Tibial artery (tissue), 4 donors: Measurements from ENCODE around the gene PXDN.

Source experiments
- DNase-seq, 2 donors: peaks; one replicate each; pipeline ENCODE4 v3.0.0-alpha.2; 2019
- H3K27ac ChIP-seq, 2 donors: fragments of 200-600 bp; sonication (generic) in 1 of 2; 1 replicate in 1 of 2; 2 replicates in 1 of 2; pipeline ENCODE4 v1.5.1; 2018 to 2019; ENCODE audit warnings: mild to moderate bottlenecking in 1 of 2
- H3K27me3 ChIP-seq, 2 donors: fragments of 200-600 bp; sonication (generic) in 1 of 2; one replicate each; pipeline versions ENCODE4 v1.5.1 to v1.6.0; 2016 to 2019
- H3K36me3 ChIP-seq, 3 donors: fragments of 200-600 bp; sonication (generic) in 2 of 3; one replicate each; pipeline ENCODE4 v1.5.1; 2016 to 2019; ENCODE audit warnings: mild to moderate bottlenecking in 2 of 3
- H3K4me1 ChIP-seq, 4 donors: fragments of 200-600 bp; sonication (generic) in 2 of 4; 1 replicate in 3 of 4; 2 replicates in 1 of 4; pipeline ENCODE4 v1.5.1; 2016 to 2019
- H3K4me3 ChIP-seq, 2 donors: fragments of 200-600 bp; sonication (generic) in 1 of 2; 1 replicate in 1 of 2; 2 replicates in 1 of 2; pipeline ENCODE4 v1.5.1; 2018 to 2019; ENCODE audit warnings: mild to moderate bottlenecking in 2 of 2
- H3K9me3 ChIP-seq, 3 donors: fragments of 200-600 bp; sonication (generic) in 1 of 3; one replicate each; pipeline ENCODE4 v1.5.1; 2016 to 2019
- intact Hi-C: fragments of 100-400 bp; cut with DNase I; formaldehyde crosslinking; loops from one replicate; pipeline ENCODE4 v1.15.0; 2023; ENCODE audit warnings: low total_unique reads
- TF ChIP-seq, protein P1 (sequence below), 2 experiments: fragments of 200-600 bp in 1 of 2; fragments of 450-650 bp in 1 of 2; IDR thresholded peaks; one replicate each; pipeline ENCODE4 v1.5.1; 2017 to 2019; ENCODE audit warnings: antibody characterized with exemption in 2 of 2, mild to moderate bottlenecking in 1 of 2, moderate library complexity in 1 of 2

The PXDN gene

DNA sequence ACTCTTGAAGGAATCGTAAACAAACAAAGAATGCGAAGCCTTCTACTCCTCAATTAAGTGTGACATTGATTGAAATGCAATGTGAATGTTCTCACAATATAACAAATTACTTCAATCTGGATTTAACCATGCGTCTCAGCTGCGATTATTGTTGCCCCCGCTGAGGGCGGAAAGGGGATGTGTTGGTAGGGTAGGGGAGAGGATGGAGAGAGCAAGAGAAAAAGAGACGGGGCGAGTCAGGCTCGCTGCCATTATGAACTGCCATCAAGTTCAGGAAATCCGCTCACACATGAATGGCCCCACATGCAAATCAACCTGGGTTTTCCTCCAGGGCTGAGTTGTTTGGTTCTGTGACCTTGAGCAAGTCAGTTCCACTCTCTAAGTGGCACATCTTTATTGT is 129.8 kb downstream of the PXDN start:
- TF ChIP-seq, protein P1, sequence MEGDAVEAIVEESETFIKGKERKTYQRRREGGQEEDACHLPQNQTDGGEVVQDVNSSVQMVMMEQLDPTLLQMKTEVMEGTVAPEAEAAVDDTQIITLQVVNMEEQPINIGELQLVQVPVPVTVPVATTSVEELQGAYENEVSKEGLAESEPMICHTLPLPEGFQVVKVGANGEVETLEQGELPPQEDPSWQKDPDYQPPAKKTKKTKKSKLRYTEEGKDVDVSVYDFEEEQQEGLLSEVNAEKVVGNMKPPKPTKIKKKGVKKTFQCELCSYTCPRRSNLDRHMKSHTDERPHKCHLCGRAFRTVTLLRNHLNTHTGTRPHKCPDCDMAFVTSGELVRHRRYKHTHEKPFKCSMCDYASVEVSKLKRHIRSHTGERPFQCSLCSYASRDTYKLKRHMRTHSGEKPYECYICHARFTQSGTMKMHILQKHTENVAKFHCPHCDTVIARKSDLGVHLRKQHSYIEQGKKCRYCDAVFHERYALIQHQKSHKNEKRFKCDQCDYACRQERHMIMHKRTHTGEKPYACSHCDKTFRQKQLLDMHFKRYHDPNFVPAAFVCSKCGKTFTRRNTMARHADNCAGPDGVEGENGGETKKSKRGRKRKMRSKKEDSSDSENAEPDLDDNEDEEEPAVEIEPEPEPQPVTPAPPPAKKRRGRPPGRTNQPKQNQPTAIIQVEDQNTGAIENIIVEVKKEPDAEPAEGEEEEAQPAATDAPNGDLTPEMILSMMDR (IDR thresholded peaks at IDR 0.05) = no peak
- no peak overlapping the region for H3K4me3 ChIP-seq
- no peak for DNase-seq
- H3K36me3 ChIP-seq = no peaks in the 10 kb centered on the region
- no peaks in the 10 kb centered on the region for H3K9me3 ChIP-seq
- no peaks in the 10 kb centered on the region for H3K4me1 ChIP-seq
- H3K27me3 ChIP-seq = no peaks in the 10 kb centered on the region
- H3K27ac ChIP-seq = no peak overlapping the region
- intact Hi-C loops = no loop called here

DNA sequence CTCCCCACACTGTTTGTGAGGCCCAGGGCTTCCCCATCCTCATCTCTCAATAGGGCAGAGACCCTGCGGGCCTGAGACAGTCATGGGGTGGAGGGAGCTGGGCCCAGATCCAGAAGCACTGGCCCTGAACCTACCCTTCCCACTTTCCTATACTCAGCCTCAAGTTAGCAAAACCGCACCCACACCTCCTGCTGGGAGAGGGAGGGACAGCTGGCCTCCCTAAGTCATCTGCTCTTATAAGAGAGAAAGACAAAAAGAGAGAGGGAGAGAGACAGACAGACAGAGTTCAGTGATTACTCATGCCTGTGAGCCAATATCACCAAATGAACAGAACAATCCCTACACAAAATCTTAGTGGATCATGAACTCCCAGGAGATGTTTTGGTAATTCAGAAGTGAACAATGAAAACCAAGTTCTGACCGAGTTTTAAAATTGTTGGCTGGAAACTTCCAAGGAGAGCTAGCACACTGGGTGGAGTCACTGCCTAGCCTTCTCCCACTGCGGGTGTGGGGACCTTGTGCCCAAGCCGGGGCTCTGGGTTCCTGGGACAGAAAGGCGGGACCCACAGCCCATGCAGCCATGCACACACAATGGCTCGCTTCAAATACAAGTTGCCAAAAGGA is 130.5 kb downstream of the PXDN start:
- TF ChIP-seq, protein P1 (IDR thresholded peaks at IDR 0.05) = no peak
- no peaks in the 10 kb centered on the region for H3K9me3 ChIP-seq
- H3K27me3 ChIP-seq = no peaks in the 10 kb centered on the region
- no peak overlapping the region for H3K4me3 ChIP-seq
- intact Hi-C loops = no loop called here
- H3K36me3 ChIP-seq = no peaks in the 10 kb centered on the region
- no peak overlapping the region for H3K27ac ChIP-seq
- DNase-seq = no peak
- H3K4me1 ChIP-seq = no peaks in the 10 kb centered on the region

DNA sequence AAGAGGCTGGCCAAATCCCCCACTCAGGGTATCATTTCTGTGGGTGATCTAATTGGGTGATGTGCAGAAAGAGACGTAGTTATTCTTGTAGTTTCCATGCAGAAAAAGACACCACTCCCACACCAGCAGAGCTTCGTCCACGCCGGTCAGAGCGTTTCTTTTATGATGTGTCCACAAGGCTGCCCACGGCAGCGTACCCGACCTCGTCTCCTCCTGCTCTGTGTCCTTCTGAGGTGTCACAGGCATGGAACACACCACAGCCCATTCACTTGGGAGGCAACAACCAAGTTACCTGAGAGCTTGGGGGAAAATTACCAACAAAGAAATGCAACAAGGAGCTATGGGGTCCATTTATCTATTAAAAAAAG is 131.3 kb downstream of the PXDN start:
- no peaks in the 10 kb centered on the region for H3K4me1 ChIP-seq
- DNase-seq = no peak
- H3K27ac ChIP-seq = no peak overlapping the region
- TF ChIP-seq, protein P1 (IDR thresholded peaks at IDR 0.05) = no peak
- no peak overlapping the region for H3K4me3 ChIP-seq
- no peaks in the 10 kb centered on the region for H3K9me3 ChIP-seq
- H3K27me3 ChIP-seq = no peaks in the 10 kb centered on the region
- intact Hi-C loops = no loop called here
- no peaks in the 10 kb centered on the region for H3K36me3 ChIP-seq

DNA sequence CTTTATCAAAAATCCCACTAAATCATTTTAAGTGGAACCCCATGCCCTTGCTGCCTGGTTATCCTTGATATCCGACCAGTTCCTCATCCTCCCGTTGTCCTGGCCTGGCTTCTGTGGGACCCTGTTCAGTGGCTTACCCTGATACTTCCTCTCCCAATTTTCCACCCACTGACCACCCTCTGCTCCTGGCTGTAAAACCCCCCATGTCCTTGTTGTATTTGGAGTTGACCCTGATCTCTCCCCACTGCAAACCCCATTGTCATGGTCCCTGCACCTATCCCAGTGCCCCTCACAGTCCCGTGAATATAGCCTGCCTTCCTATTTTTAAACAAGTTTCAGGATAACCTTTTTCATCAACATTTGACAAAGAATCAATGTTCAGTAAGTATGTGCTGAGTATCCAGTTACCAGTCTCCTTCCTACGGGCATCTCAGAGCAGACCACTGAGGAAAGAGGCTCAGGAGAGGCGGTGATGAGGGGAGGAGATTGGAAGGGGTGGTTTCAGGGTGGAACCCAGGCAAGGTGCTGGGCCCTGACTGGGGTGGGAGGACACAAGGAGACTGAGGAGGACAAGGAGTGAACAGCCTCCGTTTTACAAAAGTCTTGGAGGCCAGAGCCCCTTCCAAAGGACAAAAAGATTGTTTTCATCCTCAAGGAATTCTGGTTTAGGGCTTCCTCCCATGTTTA is 131.8 kb downstream of the PXDN start:
- no peak overlapping the region for H3K27ac ChIP-seq
- no peaks in the 10 kb centered on the region for H3K36me3 ChIP-seq
- no peak overlapping the region for H3K4me3 ChIP-seq
- TF ChIP-seq, protein P1 (IDR thresholded peaks at IDR 0.05) = no peak
- H3K9me3 ChIP-seq = no peaks in the 10 kb centered on the region
- intact Hi-C loops = no loop called here
- H3K4me1 ChIP-seq = no peaks in the 10 kb centered on the region
- DNase-seq = no peak
- no peaks in the 10 kb centered on the region for H3K27me3 ChIP-seq

DNA sequence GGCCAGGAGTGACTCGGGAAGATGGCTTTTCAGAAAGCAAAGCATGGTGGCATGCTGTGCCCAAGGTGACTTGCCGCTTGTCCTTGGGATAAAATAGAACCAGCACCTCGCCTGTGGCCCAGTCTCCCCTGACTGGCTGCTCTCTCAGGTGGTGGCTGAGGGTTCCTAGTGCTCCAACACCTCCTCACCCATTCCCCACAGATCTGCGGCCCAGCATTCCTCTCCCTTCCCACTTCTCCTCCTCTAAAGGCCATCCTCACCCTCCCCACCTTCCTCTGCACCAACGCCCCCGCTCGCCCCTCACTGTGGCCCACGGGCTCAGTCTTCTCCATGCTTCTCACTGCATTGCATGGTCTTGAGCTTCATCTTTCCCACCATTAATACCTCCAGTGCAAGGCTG is 132.4 kb downstream of the PXDN start:
- intact Hi-C loops = no loop called here
- H3K27ac ChIP-seq = no peak overlapping the region
- H3K9me3 ChIP-seq = no peaks in the 10 kb centered on the region
- TF ChIP-seq, protein P1 (IDR thresholded peaks at IDR 0.05) = no peak
- H3K4me1 ChIP-seq = no peaks in the 10 kb centered on the region
- H3K36me3 ChIP-seq = no peaks in the 10 kb centered on the region
- no peak overlapping the region for H3K4me3 ChIP-seq
- DNase-seq = no peak
- H3K27me3 ChIP-seq = no peaks in the 10 kb centered on the region
